ENCODE data around the gene VILL. TPM values are rescaled to one million over a fixed set of nuclear protein-coding genes. Genes with fewer than 3 reads are reported as not detected.

VILL gene
- total RNA-seq, 4 donors from 2014 or later, result 8.9 to 20.1 (median 18.0) TPM

- intact Hi-C loops (cut with DNase I; ENCODE audit: low total_unique reads), result no loop called here
- 85 to 87% methylated on average over 5 of the region's 5 CpGs for WGBS, 2 donors
- no peak overlapping the region for H3K4me3 ChIP-seq (ENCODE audit: low read depth, poor library complexity, severe bottlenecking)
- DNase-seq (ENCODE audit: low spot score in 2 of 2), result no peak
- TF ChIP-seq POLR2A (IDR thresholded peaks at IDR 0.05) (no peak), CTCF (IDR thresholded peaks at IDR 0.05) (no peak)
Observed at GRCh38 chr3:38038447-38038911, 47.9 kb downstream of the VILL start.

- TF ChIP-seq POLR2A (IDR thresholded peaks at IDR 0.05) (no peak), CTCF (IDR thresholded peaks at IDR 0.05) (no peak)
- WGBS, 2 donors, result 7 to 9% methylated on average over 47 to 49 of the region's 67 CpGs
- H3K4me3 ChIP-seq (ENCODE audit: low read depth, poor library complexity, severe bottlenecking), result peak within 1 kb of the TSS; percentile 6
- intact Hi-C loops (cut with DNase I; ENCODE audit: low total_unique reads), result no loop called here
- peak; percentile 60 to 91 for DNase-seq (ENCODE audit: low spot score in 2 of 2)
Observed at GRCh38 chr3:38039101-38039898, 48.7 kb downstream of the VILL start, which contains the start of gene DLEC1. DLEC1 (plus strand) TSS chr3:38039208; CDS start chr3:38039226, 18 bp downstream.

GRCh38 chr3:38039899-38040261 lies 49.3 kb downstream of the VILL start:
- WGBS, 2 donors, result 47 to 53% methylated on average over 11 of the region's 11 CpGs
- peak; percentile 68 to 92 for DNase-seq (ENCODE audit: low spot score in 2 of 2)
- H3K4me3 ChIP-seq (ENCODE audit: low read depth, poor library complexity, severe bottlenecking), result no peak overlapping the region
- intact Hi-C loops (cut with DNase I; ENCODE audit: low total_unique reads), result no loop called here
- TF ChIP-seq POLR2A (IDR thresholded peaks at IDR 0.05), result no peak
- TF ChIP-seq CTCF (IDR thresholded peaks at IDR 0.05), result no peak

- DNase-seq (ENCODE audit: low spot score in 2 of 2), result no peak
- intact Hi-C loops (cut with DNase I; ENCODE audit: low total_unique reads), result no loop called here
- TF ChIP-seq POLR2A (IDR thresholded peaks at IDR 0.05), result no peak
- no peak for TF ChIP-seq CTCF (IDR thresholded peaks at IDR 0.05)
- 85 to 87% methylated on average over 5 of the region's 5 CpGs for WGBS, 2 donors
- no peak overlapping the region for H3K4me3 ChIP-seq (ENCODE audit: low read depth, poor library complexity, severe bottlenecking)
Observed at GRCh38 chr3:38040401-38040800, 49.8 kb downstream of the VILL start.

- no peak overlapping the region for H3K4me3 ChIP-seq (ENCODE audit: low read depth, poor library complexity, severe bottlenecking)
- TF ChIP-seq CTCF (IDR thresholded peaks at IDR 0.05), result no peak
- TF ChIP-seq POLR2A (IDR thresholded peaks at IDR 0.05), result no peak
- no peak for DNase-seq (ENCODE audit: low spot score in 2 of 2)
- intact Hi-C loops (cut with DNase I; ENCODE audit: low total_unique reads), result no loop called here
- WGBS, 2 donors, result 80 to 87% methylated on average over 4 of the region's 4 CpGs
Observed at GRCh38 chr3:38043486-38043885, 52.9 kb downstream of the VILL start.
